Stimulated activated CD4-positive, alpha-beta T cell treated with anti-CD3 and anti-CD28 coated beads, Interleukin-4, amount 100 ng/mL, for 1 hour (primary cell): Measurements from ENCODE around the gene GAREM1.
"Not testable (repeated sequence)": the region's sequence is repeated elsewhere in the genome, so short reads cannot be mapped to it uniquely, and the experiment has no call there.

Source experiments
- DNase-seq: peaks from one replicate; pipeline ENCODE4 v3.0.0-alpha.2; 2020

Gene GAREM1

DNA sequence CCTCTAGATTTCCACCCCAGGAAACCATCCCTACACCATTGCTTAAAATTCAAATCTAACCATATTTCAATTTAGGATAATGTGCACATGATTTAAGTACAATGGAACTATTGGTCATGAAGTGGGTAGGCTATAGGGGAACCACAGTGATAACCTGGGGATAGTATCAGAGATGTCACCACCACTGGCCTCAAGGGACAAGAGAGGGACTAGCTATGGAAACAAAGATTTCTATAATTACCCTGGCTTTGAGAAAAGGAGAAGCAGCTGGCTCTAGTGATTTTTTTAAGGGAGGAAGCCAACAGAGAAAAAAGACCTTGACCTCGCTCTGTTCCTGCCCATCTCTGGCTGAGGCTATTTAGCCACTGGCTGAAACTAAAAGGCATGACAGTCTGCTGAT, 148.9 kb downstream of the GAREM1 start:
- no peak for DNase-seq

DNA sequence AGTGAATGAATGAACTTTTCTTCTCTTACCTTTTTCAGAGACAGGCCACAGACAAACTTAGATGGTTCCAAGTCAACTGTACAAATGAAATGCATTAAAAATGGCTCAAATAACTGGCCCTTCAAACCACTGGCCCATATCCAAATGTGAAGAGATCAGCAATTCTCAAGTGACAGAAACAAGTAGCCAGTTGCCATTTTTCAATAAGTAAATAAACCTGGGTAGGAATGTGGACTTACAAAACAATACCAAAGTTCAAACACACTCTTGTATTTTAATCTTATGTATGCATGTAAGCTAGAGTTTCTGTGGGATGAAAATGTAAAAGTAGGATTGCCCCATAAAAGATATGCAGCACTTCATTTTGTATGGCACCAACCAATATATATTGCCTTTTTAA, 151.6 kb downstream of the GAREM1 start:
- no peak for DNase-seq

DNA sequence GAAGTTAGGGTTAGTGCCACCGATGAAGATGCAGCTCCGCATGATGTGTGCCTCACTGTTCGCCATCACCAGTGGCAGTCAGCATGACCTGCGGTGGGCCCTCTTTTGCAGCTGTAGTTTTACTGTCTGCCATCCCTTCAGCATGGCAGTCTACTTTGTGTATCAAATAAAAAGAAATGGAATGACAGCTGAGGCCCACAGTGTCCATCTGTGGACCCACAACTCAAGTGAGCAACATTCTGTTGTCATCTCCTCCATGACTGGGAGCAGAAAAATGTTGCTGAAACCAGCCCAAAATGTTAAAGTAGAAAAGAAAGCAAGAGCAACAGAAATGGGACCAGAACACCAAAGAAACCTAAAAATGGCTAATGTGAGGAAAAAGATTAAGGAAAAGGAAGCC, 152.1 kb downstream of the GAREM1 start:
- DNase-seq = no peak

DNA sequence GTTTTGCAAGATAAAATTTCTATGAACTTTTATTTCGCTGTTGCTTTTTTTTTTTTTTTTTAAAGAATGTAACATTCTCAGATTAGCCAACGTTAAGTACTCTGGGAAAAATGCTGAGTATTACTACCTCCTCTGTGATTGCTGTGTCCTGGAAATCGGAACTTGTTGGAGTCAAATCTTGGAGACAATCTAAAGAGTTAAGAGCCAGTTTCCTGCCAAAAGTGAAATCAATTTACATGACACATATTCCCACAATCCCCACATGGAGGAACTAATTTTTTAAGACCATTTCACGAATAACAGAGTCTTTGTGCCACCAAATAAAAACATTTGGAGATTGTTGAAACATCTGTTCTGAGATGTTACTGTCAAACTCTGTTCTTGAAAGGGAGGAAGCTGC, 153.0 kb downstream of the GAREM1 start:
- no peak for DNase-seq

DNA sequence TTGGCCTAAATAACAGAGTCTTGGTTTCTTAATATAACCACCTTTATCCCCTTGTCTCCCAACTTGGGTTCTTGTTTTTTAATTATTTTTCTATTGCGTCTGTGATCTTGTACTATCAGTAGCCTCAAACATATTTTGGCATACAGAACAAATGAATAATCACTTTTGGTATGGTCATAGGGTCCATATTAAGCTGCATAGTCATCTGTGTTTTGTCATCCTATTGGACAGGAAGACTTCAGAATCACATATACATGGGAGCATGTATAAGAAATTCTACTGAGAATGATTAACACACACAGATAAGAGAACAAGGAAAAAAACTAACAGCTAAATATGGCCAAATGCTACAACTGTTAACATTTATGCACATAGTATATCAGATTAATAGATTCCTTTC, 154.8 kb downstream of the GAREM1 start:
- DNase-seq = no peak

DNA sequence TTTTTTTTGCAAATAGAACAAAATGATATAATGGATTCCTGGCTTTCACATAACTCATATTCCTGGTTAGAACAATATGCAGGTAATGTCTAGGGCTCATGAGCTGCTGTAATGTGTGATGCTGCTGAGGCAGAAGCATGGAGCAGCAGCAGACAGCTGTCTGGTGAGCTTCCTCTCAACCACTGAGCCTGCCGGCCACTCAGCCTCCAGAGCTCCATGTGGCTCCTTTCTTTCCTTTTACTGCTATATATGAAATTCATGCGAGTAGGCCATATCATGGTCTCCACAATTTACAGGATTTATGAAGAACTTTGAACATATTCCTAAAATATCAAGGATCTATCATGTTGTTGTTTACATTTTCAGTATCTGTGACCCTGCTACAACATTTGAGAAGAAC, 159.9 kb downstream of the GAREM1 start:
- DNase-seq = no peak

DNA sequence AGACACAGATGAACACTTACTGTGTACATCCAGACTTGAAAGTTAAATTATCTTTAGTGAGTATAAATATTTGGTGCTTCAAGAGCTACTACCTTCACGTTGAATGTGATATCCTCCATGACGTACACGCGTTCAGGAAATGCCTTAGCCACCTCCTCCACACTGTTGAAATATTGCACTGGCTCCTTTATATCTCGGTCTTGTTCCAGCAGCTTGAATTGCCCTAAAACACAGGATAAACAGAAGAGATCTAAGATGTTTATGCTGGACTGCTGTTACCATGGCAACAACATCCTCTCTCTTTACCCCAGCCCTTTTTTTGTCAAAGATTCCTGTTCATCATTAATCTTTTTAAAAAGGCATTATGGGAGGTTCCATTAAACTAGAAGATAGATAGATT, 160.6 kb downstream of the GAREM1 start:
- DNase-seq = no peak

DNA sequence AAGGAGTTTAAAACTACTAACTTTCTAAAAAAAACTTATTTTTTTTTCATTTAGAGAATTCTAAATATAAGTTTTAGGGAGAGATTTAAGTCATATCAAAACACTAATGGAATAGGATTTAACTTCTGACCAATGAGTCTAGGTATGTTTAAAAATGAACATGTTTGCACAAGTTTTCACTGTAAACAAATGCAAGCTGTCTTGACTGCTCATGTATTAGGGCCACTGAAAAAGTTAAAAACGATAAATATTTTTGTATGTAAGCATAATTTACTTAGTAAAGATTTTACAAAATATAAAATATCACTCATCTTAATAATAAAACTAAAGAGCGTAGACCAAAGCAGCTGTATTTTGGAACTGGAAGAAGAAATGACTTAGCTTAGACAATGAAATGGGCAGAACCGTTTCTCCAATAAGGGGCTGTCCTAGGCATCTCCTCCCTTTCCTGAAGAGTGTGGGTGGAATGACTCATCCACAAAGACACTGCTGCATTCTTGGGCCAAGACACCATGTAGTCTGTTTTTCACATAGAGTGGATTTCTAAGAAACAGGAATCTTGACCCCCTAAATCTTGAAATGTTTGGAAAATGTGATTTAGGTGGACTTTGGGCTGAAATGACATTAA, 162.1 kb downstream of the GAREM1 start:
- no peak for DNase-seq

DNA sequence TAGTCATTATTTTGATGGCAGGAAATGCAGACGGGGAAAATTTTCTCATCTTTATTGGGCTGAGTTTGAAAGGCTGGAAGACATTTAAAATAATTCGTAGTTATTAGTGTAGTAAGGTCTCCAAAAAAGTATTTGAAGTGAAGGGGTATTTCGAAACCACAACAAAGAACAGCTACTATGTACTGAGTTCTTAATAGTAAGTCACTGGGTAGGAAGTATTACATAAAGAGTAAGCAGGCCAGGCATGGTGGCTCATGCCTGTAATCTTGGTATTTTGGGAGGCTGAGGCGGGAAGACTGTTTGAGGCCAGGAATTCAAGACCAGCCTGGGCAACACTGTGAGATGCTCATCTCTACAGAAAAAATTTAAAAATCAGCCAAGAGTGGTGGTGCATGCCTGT, 167.3 kb downstream of the GAREM1 start:
- no peak for DNase-seq

DNA sequence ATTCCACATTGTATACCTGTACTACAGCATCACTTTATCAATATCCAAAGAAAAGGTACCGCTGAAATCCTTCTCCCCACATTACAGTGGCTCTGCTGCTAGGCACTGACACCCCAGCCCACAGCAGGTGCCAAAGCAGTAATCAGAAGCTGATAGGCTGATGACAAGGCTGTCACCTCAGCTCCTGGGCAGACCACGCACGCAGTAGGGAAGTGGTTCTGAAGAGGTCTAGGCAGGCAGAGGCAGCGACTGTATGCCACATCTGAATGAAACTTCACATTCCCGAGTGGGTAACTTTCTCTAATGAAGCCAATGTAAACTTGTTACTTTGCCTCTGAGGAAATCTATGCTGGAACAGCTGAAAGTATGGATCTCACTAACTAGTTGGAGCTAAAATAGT, 167.9 kb downstream of the GAREM1 start:
- no peak for DNase-seq

DNA sequence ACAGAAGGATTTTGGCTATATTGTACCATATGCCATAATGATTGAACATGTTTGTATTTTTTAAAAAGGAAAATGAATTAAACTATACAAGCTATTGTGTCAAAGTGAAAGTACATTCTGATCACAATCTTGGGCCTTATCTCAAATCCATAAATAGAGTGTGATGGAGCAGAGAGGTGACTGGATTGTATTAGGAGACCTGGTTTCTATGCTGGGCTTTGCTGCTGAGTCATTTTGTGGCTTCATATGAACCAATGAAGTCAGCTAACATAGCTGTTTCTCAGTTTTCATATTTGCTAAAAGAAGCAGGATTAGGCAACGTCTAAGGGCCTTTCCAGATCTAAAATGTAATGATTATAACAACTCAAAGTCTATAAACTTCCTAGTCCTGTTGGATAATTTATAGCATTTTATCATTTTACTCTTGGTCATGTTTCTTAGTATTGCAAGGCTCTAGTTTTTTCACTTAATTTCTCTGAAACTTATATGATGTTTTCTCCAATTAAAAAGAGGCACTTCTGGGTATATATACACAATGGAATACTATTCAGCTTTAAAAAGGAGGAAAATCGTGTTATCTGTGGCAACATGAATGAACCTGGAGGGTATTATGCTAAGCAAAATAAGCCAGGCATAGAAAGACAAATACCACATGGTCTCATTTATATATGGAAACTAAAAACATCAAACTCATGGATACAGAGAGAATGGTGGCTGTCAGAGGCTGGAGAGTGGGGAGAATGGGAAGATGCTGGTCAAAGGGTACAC, 168.5 kb downstream of the GAREM1 start:
- no peak for DNase-seq

DNA sequence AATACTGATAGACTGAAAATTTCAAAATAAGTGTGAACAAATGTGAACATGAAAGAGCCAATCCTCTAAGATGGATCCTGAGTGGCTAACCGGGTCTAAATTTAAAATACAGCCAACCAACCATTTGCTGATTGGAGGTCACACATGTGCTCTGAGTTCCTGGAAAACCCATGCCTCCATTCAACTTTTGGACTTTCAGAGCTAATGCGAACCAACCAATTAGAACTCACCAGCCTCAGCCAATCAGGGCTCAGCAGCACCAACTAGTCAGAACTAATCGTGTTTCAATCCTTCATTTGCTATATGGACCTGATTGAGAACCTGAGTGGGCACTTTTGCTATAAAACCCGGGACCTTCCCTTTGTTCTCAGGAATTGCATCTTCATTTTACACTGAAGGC, 169.3 kb downstream of the GAREM1 start:
- no peak for DNase-seq

DNA sequence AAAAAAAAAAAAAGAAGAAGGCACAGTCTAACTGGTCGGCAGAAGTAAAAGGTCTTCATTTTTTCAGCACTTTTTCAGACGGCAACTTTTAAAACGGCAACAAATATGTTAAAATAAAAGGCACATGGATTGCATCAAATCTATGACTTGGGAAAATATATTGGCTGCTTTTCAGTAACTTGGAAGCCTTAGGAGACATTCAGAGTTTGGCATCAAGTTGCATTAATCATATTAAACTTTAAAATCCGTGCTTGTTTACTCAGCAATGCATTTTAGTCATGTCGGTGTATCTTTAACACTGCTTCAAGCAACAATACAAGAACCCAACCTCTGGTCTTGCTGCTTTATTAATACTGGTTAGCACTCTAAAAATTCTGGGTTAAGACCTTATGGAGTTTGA, 169.8 kb downstream of the GAREM1 start:
- DNase-seq = no peak

DNA sequence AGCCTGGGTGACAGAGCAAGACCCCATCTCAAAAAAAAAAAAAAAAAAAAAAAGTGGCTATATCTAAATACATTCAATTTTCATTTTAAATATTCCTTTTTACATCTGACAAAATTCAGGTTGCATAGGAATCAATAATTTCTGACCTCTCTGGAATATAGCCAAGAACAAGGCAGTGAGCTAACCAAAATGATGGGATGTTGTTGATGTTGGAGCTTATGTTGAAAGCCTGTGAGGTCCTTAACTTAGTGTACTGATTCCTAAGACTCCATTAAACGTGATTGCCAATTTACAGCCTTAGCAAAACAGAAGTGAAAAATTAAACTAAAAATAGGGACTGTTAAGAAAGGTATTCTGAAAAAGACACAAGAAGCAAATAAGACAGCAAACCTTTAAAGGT, 171.2 kb downstream of the GAREM1 start:
- no peak for DNase-seq

DNA sequence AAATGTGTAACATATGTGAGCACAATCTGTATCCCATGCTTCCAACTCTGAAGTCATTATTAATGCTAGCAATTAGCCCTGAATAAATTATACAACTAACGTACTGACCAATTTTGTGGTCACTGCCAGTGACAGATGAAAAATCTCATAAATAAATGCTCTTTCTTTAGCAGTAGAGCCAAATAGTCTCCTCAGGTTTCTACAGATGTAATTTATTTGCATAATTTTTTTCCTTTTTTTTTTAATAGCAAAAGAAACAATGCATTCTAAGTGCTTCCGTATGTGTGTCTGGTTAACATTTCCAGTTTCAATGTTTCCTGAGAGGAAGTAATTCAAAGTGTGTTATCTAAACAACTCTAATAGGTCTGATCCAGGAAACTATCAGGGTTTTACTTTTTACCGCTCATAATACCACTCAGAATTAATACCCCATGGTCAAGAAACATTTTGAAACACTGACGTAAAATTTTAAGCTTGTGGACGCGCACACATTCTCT, 172.5 kb downstream of the GAREM1 start:
- no peak for DNase-seq

DNA sequence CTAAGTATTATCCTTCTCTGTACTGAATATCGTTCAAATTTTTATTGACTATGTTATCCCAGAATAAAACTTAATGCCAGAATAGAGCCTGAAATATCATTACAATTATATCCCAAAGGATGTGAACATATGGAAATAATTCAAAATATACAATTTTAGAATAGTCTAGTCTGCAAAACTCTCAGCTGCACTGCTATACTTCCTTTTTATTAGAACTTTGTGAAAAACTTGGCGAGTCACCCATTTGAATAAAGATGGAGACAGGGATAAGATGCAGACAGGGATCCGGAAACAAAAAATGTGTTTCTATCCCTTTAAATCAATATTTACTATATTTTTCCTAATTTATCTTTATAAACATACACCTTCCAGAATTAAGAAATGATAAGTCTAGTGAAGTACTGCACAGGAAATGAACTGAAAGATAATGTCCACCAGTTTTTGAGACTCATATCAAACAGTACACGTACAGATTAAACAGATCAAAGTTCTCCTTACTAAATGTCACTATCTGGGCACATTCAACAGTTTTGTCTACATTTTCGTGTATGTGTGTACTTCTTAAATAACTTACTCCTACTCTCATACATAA, 173.0 kb downstream of the GAREM1 start:
- no peak for DNase-seq

DNA sequence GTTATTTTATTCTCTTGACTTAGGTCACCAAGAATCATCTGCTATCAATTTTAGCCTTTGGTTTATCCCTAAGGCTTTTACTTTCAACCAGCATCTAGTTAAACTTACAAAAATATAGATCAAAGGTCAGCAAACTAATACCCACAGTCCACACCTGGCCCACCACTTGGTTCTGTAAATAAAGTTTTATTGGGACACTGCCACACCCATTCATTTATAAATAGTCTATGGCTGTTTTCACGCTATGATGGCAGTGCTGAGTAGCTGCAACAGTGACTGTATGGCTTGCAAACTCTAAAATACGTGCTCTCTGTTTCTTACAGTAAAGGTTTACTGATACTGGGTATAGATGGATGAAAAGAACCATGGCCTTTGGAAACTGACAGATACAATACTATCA, 173.8 kb downstream of the GAREM1 start:
- DNase-seq = no peak

DNA sequence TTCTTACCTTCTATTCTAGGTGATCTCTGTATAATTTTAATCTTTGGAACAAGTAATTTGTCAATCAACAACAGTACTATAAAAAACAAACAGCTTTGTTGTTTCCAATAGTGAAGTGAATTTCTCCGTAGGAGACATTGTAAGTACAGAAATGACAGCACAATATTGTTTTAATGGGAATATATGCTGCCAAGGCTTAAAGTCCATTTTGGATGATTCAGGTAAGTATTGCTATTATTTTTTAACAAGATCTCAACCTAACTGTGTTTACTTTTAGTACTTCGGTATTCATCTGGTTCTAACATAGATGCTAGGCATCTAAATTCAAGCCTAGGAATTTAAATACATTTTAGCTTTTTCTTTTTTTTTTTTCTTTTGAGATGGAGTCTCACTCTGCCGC, 175.1 kb downstream of the GAREM1 start:
- DNase-seq = no peak

DNA sequence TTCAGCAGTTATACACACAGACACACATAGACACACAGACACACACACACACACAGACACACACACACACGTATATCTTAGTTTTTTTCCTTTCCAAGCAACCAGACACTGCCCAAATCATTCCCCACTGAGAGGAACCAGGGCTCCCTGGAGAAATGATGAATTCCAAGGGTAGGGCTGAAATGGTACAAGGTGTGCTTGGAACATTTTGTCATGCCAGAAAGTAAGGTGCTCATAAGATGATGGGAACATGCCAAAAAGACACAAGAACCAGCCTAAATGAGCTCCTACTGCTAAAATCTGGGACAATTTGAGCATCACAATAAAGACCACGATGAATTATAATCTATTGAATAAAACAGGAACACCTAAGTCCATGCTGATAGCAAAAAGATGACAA, 177.6 kb downstream of the GAREM1 start:
- no peak for DNase-seq

DNA sequence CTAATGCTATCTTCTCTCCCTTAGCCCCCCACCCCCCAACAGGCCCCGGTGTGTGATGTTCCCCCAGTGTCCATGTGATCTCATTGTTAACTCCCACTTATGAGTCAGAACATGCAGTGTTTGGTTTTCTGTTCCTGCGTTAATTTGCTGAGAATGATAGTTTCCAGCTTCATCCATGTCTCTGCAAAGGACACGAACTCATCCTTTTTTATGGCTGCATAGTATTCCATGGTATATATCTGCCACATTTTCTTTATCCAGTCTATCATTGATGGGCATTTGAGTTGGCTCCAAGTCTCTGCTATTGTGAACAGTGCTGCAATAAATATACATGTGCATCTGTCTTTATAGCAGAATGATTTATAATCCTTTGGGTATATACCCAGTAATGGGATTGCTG, 179.1 kb downstream of the GAREM1 start:
- DNase-seq = not testable (repeated sequence)

DNA sequence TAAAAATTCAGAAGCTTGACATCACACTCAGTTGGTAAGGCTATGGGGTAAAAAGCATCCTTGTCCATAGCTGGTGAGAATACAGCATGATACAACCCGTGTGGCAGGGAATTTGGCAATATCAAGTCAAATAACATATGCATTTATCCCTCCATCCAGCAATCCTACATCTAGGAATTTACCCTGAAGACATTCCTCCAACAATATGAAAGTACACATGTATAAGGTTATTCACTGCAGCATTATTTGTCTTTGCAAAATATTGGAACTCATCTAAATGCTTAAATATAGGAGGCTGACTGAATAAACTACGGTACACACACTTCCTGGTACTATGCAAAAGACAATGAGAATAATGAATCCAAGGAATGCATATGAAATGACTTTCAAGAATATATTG, 179.9 kb downstream of the GAREM1 start:
- no peak for DNase-seq

DNA sequence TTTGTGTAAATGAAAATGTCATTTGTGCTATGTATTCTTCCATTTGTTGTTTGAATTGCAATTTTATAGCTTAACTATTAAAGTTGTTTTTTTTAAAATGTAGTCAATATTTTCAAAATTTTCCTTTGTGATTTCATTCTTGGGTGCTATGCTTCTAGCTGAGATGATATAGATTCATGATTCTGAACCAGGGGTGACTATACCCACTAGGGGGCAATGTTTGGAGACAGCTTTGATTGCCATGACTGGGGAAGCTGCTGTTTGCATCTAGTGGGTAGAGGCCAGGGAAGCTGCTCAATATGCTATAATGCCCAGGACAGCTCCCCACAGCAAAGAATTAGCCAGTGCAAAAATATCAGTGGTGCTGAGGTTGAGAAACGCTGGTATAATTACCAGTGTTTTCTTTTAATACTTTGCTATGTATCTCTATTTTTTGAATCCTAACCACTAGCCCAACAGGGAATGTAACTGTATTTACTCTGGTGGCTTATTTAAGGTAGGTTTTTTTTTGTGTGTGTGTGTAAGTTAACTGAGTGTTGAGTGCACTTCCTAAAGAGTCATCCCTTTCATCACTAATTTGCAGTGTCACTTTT, 181.1 kb downstream of the GAREM1 start:
- DNase-seq = no peak

DNA sequence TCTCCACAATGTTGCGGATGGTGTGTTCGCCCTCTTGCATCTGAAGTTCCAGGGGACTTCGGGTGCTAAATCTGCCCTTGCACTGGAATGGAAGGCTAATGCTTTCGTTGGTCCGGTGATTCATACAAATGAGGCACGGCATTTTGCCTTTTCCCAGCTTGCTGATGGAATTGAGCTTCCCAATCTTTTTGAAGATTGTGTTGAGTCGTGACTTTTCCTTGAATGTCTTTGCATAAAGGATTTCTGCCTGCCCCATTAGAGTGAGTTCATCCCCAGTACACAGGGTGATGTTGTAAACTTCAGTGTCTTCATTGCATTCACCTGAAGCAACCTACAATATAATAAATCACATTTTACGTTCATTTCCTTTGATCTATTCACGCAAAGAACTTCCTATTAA, 182.8 kb downstream of the GAREM1 start:
- no peak for DNase-seq

DNA sequence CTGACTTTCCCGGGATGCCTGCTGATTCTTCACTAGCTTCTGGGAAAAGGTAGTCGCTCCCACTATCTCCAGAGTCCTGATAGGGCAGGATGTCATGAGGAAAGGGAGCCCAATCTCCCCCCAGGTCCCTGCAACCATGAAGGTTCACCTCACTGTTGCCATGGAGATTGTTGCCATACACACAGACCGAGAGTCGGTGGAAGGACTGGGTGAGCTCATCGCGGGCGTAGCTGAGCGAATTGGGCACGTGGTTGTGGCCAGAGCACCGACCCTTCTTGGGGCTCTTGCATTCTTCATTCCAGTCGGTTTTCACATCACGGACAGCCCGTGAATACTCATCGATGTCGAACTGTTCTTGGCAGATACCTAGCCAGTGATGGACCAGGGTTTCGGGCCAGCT, 183.4 kb downstream of the GAREM1 start:
- DNase-seq = no peak
